GM21717 (cell line): Measurements from ENCODE around the gene GABRR2.
"Not testable (repeated sequence)": the region's sequence is repeated elsewhere in the genome, so short reads cannot be mapped to it uniquely, and the experiment has no call there.

ENCODE experiments used
- ATAC-seq: cut with Tn5 transposase; IDR thresholded peaks from one replicate; pipeline ENCODE4 v1.9.1; 2021; ENCODE audit warnings: mild to moderate bottlenecking, moderate library complexity; ENCODE audit not compliant: unreplicated experiment

GABRR2 gene

DNA sequence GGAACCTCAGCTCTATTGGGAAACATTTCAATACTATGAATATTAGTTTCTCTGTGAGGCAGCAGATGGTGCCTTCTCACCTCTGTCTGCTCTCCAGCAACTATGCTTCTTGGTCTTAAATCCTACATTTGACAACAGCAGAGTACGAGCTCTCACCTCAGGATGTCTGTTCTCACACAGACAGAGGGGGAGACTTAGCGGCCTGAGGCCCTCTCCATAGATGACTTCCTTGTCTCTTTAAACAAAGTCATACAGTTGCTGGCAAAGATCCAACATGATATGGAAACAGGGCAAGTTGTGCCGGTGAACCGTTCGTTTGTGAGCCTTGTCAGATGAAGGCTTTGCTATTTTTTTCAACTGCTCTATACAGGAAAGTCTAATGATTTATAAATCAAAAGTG, 54.3 kb downstream of the GABRR2 start:
- no peak for ATAC-seq

GRCh38 chr6:89260310-89260709, 54.8 kb downstream of the GABRR2 start:
- no peak for ATAC-seq

DNA sequence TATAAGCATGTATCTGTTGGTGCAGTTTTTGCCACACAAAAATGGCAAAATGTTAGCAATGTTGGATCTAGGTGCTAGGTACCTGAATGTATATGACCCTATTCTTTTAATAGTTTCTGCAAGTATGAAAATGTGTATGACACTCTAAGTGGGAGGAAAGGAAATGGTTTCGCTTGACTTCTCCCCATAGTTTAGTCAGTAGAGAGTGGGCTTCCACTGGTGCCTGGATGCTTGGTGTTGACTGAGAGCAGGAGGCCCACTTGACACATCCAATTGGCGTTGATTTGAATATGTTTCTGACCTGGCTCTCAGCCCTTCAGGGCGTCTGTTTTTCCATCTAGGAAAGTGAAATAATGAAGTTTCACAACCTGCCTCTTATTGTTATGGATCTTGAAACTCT, 56.2 kb downstream of the GABRR2 start:
- ATAC-seq, result no peak

- ATAC-seq, result no peak
Measured at GRCh38 chr6:89257781-89258180, 57.3 kb downstream of the GABRR2 start.

DNA sequence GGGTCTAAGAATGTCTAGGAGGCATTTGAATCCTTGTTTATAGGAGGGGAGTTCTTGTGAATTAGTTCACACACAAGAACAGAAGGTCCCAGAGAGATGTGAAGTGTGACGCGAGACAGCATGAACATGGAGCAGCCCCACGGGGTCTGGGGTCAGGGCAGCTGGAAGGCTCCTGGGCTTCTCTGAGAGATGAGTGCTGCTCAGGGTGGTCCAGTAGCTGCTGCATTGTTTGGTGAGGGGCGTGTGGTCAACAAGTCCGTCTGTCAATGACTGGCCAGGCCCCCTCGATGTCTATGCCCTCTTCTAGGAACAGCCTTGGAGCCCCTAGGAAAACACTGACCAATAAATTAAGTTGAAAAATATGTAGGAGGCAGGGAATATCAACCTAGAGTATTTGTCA, 57.8 kb downstream of the GABRR2 start:
- ATAC-seq, result no peak

GRCh38 chr6:89255417-89255816, 59.7 kb downstream of the GABRR2 start:
- ATAC-seq, result no peak

GRCh38 chr6:89254569-89254968, 60.5 kb downstream of the GABRR2 start:
- no peak for ATAC-seq

DNA sequence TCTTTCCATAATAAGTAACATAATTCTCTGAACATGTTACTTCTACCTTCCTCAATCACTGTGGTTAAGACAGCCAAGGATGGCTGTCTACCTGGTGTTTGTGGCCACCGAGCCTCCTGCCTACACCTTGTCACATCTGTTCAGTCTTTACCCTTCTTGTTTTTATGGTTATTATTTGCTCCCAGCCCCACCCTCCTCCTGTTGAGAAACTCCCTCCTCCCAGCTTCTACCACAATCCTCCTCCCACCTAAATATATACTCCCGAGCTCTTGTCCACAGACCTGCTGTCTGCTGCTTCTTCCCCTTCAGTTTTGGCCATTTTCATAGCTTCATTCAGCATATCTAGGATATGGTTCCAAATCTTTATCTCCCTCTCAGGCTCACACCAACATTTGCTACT, 62.2 kb downstream of the GABRR2 start:
- ATAC-seq, result no peak

GRCh38 chr6:89251976-89252375, 63.1 kb downstream of the GABRR2 start:
- no peak for ATAC-seq

DNA sequence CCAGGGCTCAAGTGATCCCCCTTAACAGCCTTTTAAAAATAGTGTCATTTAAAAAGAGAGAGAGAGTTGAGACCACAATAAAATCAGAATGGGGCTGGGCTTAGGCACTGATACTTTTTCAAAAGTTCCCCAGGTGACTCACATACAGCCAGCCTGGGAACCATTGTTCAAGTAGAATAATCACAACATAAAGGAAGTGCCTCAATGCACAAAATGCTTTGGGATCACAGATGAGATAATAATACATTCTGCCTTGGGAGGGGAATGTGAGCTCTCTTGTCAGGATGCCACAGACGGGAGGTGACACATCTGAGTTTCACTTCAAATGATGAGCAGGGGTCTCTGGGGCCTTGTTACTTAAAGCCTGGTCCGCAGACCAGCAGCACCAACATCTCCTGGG, 63.9 kb downstream of the GABRR2 start:
- ATAC-seq, result no peak

DNA sequence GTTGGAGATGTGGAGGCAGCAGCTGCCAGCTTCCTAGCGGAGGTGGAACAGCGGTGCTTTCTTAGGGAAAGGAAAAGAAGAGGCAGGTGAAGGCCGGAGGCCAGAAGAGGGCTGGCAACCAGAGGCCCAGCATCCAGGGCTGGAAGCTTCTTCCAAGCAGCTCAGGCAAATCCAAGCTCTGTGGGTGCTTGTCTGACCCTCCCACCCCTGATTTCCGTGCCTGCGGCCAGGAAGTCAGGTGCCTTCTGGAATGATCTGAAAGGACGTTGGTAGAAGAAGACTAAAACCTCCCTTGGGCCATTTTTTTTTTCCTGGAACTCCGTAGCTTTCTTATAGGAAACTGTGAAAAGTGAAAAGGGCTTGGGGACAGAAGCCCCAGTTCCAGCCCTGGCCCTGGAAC, 64.9 kb downstream of the GABRR2 start:
- no peak for ATAC-seq

- no peak for ATAC-seq
Measured at GRCh38 chr6:89244241-89244985, 70.7 kb downstream of the GABRR2 start.

- ATAC-seq, result no peak
Measured at GRCh38 chr6:89243331-89243629, 71.8 kb downstream of the GABRR2 start.

DNA sequence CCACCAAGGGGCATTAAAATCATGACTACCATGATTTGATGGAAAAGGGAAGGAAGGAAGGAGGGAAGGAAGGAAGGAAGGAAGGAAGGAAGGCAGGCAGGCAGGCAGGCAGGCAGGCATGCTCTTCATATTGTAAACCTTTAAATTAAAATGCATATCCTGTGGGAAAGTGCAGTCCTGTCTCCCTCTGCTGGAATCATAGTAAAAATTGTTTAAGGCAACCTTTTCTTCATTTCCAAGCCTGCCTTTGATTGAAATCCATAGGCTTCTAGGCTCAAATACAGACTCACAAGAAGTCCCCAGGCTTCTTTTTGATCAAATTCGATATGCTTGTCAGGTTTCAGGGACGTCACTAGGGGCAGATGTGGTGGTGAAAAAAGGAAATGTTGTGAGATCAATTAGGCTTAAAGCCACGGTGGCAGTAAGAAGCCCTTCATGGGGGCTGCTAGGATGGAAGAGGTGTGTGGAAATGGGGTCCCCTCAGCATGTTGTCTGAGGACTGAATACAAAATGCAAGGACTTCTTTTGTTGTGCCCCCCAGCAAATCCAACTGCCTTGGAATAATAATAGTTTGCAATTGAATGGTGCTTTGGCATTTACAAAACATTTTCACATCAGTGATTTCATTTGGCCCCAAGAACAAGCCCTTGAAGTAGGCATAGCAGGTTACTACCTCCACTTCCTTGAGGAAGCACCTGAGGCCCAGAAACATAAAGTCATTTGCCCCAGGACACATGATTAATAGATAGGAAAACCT, 72.3 kb downstream of the GABRR2 start:
- no peak for ATAC-seq

- ATAC-seq, result no peak
Measured at GRCh38 chr6:89239338-89239737, 75.8 kb downstream of the GABRR2 start.

GRCh38 chr6:89237158-89237557, 77.9 kb downstream of the GABRR2 start:
- no peak for ATAC-seq

DNA sequence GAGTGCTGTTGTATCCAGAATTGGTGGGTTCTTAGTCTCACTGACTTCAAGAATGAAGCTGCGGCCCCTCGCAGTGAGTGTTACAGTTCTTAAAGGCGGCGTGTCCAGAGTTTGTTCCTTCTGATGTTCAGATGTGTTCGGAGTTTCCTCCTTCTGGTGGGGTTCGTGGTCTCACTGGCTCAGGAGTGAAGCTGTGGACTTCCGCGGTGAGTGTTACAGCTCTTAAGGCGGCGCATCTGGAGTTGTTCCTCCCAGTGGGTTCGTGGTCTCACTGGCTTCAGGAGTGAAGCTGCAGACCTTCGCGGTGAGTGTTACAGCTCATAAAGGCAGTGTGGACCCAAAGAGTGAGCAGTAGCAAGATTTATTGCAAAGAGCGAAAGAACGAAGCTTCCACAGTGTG, 81.5 kb downstream of the GABRR2 start:
- not testable (repeated sequence) for ATAC-seq

DNA sequence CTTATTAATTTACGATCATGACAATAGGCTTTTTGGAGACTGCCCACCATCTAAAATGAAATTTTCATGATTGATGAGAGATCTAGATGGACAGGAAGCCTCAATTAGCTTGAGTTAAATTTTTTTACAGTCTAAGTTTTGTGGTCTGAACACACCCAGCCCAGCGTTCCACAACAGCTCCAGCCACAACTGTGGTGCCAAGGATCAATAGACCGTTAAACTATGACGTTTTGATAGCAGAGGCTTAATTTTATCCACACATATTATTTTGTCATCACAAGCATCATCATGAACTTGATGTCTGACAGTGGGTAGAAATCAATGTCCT, 92.4 kb downstream of the GABRR2 start:
- no peak for ATAC-seq

- no peak for ATAC-seq
Measured at GRCh38 chr6:89221971-89222711, 93.0 kb downstream of the GABRR2 start.

DNA sequence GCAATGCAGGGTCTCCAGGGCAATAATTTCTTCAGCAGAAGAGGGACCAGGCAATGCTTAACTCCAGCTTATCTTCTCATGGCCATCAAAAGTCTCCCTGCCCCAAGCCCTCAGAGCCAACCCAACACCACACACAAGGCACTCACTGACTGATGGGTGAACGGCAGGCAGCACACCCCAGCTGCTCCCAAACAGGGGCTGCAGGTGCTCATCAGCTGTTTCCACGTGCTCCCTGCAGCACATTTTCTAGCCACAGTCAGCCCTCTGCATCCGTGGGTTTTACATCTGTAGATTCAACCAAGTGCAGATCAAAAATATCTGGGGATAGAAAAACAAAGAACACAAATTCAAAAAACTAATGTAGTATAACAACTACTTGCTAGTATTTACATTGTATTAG, 94.0 kb downstream of the GABRR2 start:
- ATAC-seq, result no peak

- no peak for ATAC-seq
Measured at GRCh38 chr6:89217299-89217910, 97.7 kb downstream of the GABRR2 start, which contains the start of gene GABRR1. Gene GABRR1 (minus strand): TSS chr6:89217358. CDS start chr6:89217322, 36 bp downstream.

DNA sequence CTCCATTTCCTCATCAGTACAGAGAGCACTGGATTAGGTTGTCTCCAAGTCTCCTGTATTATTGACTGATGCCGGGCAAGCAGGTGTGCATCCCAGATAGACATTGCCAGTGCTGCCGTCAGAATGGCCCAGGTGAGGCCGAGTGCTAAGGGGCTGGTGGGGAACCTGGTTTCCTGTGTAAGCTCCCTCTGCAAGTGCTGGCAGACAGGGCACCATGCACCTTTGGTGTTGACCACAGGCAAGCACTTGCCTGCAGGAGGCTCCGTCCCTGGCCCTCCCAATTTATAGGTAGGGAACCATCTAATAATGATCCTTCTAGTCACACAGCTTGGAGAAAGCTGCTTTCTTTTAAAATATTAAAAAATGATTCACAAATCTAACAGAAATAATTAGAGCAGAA, 98.7 kb downstream of the GABRR2 start:
- ATAC-seq, result no peak
